MM.1S (cell line): ENCODE measurements around the gene ALG5.

Experiments used
- DNase-seq: peaks from one replicate; pipeline ENCODE4 v3.0.0-alpha.2; 2015
- H2AFZ ChIP-seq: fragments of 300-600 bp; sonication (generic); 2 replicates; pipeline ENCODE4 v1.6.0; 2016; ENCODE audit warnings: antibody characterized with exemption, low read length
- H3F3A ChIP-seq: fragments of 300-600 bp; sonication (generic); 2 replicates; pipeline ENCODE4 v1.6.1; 2016; ENCODE audit warnings: mild to moderate bottlenecking, antibody characterized with exemption, low read length, moderate library complexity, mixed read lengths; ENCODE audit not compliant: insufficient read depth
- H3K27ac ChIP-seq: fragments of 300-600 bp; sonication (generic); 2 replicates; pipeline ENCODE4 v1.5.1; 2016; ENCODE audit warnings: mild to moderate bottlenecking, low read length
- H3K27me3 ChIP-seq: fragments of 300-600 bp; sonication (generic); replicated peaks from 2 replicates; pipeline ENCODE4 v1.6.0; 2016; ENCODE audit warnings: low read length; ENCODE audit not compliant: insufficient read depth
- H3K36me3 ChIP-seq: fragments of 300-600 bp; sonication (generic); replicated peaks from 2 replicates; pipeline ENCODE4 v1.6.1; 2016; ENCODE audit warnings: mild to moderate bottlenecking, low read length, mixed read lengths; ENCODE audit not compliant: insufficient read depth
- H3K4me1 ChIP-seq: fragments of 300-600 bp; sonication (generic); 2 replicates; pipeline ENCODE4 v1.6.1; 2016; ENCODE audit warnings: low read length, mixed read lengths
- H3K4me2 ChIP-seq: fragments of 300-600 bp; sonication (generic); 2 replicates; pipeline ENCODE4 v1.6.0; 2016; ENCODE audit warnings: low read depth, low read length
- H3K4me3 ChIP-seq: fragments of 300-600 bp; sonication (generic); 2 replicates; pipeline ENCODE4 v1.5.1; 2016; ENCODE audit warnings: low read length, mixed read lengths
- H3K79me2 ChIP-seq: fragments of 300-600 bp; sonication (generic); 2 replicates; pipeline ENCODE4 v1.6.1; 2016; ENCODE audit warnings: mixed run types, low read length, mixed read lengths
- H3K9ac ChIP-seq: fragments of 300-600 bp; sonication (generic); 2 replicates; pipeline ENCODE4 v1.6.1; 2016; ENCODE audit warnings: low read length, mixed read lengths
- H3K9me2 ChIP-seq: fragments of 300-600 bp; sonication (generic); replicated peaks from 2 replicates; pipeline ENCODE4 v1.6.1; 2016; ENCODE audit warnings: mild to moderate bottlenecking, low read length, mixed read lengths; ENCODE audit not compliant: insufficient read depth
- H3K9me3 ChIP-seq: fragments of 300-600 bp; sonication (generic); replicated peaks from 2 replicates; pipeline ENCODE4 v1.6.1; 2016; ENCODE audit warnings: mild to moderate bottlenecking, low read length, mixed read lengths; ENCODE audit not compliant: insufficient read depth
- H4K20me1 ChIP-seq: fragments of 300-600 bp; sonication (generic); 2 replicates; pipeline ENCODE4 v1.6.1; 2016; ENCODE audit warnings: mild to moderate bottlenecking, low read length, moderate library complexity, mixed read lengths; ENCODE audit not compliant: insufficient read depth
- EZH2 ChIP-seq: fragments of 300-600 bp; sonication (generic); optimal IDR thresholded peaks from 2 replicates; pipeline ENCODE3; 2017; ENCODE audit warnings: low read depth, mild to moderate bottlenecking, antibody characterized with exemption, low read length, mixed read lengths
- EZH2phosphoT487 ChIP-seq: fragments of 300-600 bp; sonication (generic); IDR thresholded peaks from 2 replicates; pipeline ENCODE4 v1.6.1; 2018; ENCODE audit warnings: antibody characterized with exemption, low read length
- TF ChIP-seq, protein P1 (sequence below): fragments of 300-600 bp; sonication (generic); IDR thresholded peaks from 2 replicates; pipeline ENCODE4 v1.5.1; 2016; ENCODE audit warnings: antibody characterized with exemption, low read length, mixed read lengths

The ALG5 gene

DNA sequence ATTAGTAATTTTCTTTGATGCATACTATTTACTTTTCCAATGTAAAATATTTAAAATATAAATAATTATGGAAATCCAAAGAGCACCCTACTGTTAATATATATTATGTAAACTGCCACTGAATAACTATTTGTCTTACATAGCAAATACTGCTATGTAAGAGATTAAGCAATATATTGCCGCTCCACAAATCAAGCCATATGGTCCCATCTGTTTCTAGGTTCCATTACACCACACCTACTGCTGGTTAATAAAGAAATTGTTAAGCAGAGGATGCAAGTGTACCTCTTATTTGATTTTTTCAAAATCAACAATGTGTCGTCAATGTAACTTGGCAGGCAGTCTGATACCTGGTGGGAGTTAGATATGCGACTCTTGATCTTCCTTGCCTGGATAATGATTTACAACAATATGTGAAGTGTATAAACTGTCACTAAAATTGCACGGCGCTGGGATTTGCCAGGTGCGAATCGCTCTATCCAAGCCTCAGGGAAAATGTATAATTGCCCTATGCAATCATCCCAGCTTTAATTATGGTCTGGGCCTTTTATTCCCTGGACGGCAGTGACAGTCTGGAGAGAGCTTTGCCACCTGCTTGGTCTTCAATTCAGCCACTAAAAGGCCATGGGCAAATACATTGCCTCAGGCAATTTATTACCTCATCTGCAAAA is 95.1 kb downstream of the ALG5 start:
- no peak overlapping the region for H3K4me2 ChIP-seq
- H3K79me2 ChIP-seq = no peaks in the 10 kb centered on the region
- no peaks in the 10 kb centered on the region for H3K9me2 ChIP-seq
- H3K4me1 ChIP-seq = no peaks in the 10 kb centered on the region
- no peaks in the 10 kb centered on the region for H4K20me1 ChIP-seq
- TF ChIP-seq EZH2phosphoT487 = no peak
- TF ChIP-seq, protein P1, sequence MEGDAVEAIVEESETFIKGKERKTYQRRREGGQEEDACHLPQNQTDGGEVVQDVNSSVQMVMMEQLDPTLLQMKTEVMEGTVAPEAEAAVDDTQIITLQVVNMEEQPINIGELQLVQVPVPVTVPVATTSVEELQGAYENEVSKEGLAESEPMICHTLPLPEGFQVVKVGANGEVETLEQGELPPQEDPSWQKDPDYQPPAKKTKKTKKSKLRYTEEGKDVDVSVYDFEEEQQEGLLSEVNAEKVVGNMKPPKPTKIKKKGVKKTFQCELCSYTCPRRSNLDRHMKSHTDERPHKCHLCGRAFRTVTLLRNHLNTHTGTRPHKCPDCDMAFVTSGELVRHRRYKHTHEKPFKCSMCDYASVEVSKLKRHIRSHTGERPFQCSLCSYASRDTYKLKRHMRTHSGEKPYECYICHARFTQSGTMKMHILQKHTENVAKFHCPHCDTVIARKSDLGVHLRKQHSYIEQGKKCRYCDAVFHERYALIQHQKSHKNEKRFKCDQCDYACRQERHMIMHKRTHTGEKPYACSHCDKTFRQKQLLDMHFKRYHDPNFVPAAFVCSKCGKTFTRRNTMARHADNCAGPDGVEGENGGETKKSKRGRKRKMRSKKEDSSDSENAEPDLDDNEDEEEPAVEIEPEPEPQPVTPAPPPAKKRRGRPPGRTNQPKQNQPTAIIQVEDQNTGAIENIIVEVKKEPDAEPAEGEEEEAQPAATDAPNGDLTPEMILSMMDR = no peak
- no peak for TF ChIP-seq EZH2
- H2AFZ ChIP-seq = no peak overlapping the region
- H3F3A ChIP-seq = no peaks in the 10 kb centered on the region
- no peak overlapping the region for H3K9ac ChIP-seq
- no peaks in the 10 kb centered on the region for H3K9me3 ChIP-seq
- DNase-seq = no peak
- H3K4me3 ChIP-seq = no peak overlapping the region
- no peaks in the 10 kb centered on the region for H3K27me3 ChIP-seq
- no peak overlapping the region for H3K27ac ChIP-seq
- no peaks in the 10 kb centered on the region for H3K36me3 ChIP-seq
